H9 (cell line): ENCODE results near the gene TECTA. TPM values are rescaled to one million over a fixed set of nuclear protein-coding genes. Genes with fewer than 3 reads are reported as not detected.

Experiments
- DNase-seq: peaks from one replicate; pipeline ENCODE4 v3.0.0-alpha.2; 2017
- H2AFZ ChIP-seq: one replicate; pipeline ENCODE4 v1.6.1; 2013; ENCODE audit warnings: mild to moderate bottlenecking, low read length, control low read depth, moderate library complexity
- H2AK5ac ChIP-seq: 2 replicates; pipeline ENCODE4 v1.6.1; 2013; ENCODE audit warnings: low read length, control low read depth, mixed read lengths; ENCODE audit not compliant: insufficient read length
- H2BK120ac ChIP-seq: one replicate; pipeline ENCODE4 v1.6.1; 2013; ENCODE audit warnings: low read depth, mild to moderate bottlenecking, low read length, control low read depth, inconsistent platforms; ENCODE audit not compliant: poor library complexity, severe bottlenecking
- H2BK12ac ChIP-seq: 2 replicates; pipeline ENCODE4 v1.6.1; 2013; ENCODE audit warnings: low read length, control low read depth, mixed read lengths, low read depth; ENCODE audit not compliant: insufficient read length
- H2BK15ac ChIP-seq: 2 replicates; pipeline ENCODE4 v1.6.1; 2013; ENCODE audit warnings: low read depth, low read length, control low read depth
- H2BK20ac ChIP-seq: one replicate; pipeline ENCODE4 v1.6.1; 2013; ENCODE audit warnings: low read depth, mild to moderate bottlenecking, low read length, control low read depth, inconsistent platforms; ENCODE audit not compliant: poor library complexity, severe bottlenecking
- H2BK5ac ChIP-seq: 2 replicates; pipeline ENCODE4 v1.6.1; 2013; ENCODE audit warnings: low read length, control low read depth, mixed read lengths; ENCODE audit not compliant: insufficient read length
- H3K14ac ChIP-seq: 2 replicates; pipeline ENCODE4 v1.6.1; 2013; ENCODE audit warnings: low read length, control low read depth; ENCODE audit not compliant: insufficient read depth
- H3K18ac ChIP-seq: 2 replicates; pipeline ENCODE4 v1.6.1; 2013; ENCODE audit warnings: low read depth, mild to moderate bottlenecking, mixed read lengths, low read length, control low read depth; ENCODE audit not compliant: insufficient read length
- H3K23ac ChIP-seq: 2 replicates; pipeline ENCODE4 v1.6.1; 2013; ENCODE audit warnings: low read length, control low read depth, mixed read lengths, low read depth; ENCODE audit not compliant: insufficient read length
- H3K23me2 ChIP-seq: 2 replicates; pipeline ENCODE4 v1.6.1; 2013; ENCODE audit warnings: low read depth, mild to moderate bottlenecking, mixed read lengths, low read length, control low read depth; ENCODE audit not compliant: insufficient read length, poor library complexity, severe bottlenecking
- H3K27ac ChIP-seq: 2 replicates; pipeline ENCODE4 v1.5.1; 2013; ENCODE audit warnings: low read length, control low read depth, mixed read lengths, low read depth; ENCODE audit not compliant: insufficient read length
- H3K27me3 ChIP-seq: 2 replicates; pipeline ENCODE4 v1.6.1; 2013; ENCODE audit warnings: low read length, control low read depth, inconsistent platforms; ENCODE audit not compliant: insufficient read depth
- H3K4ac ChIP-seq: 2 replicates; pipeline ENCODE4 v1.6.1; 2013; ENCODE audit warnings: low read depth, mild to moderate bottlenecking, control low read depth, inconsistent platforms, low read length, moderate library complexity
- H3K4me1 ChIP-seq: 2 replicates; pipeline ENCODE4 v1.6.1; 2013; ENCODE audit warnings: low read length, control low read depth, inconsistent platforms; ENCODE audit not compliant: insufficient read depth
- H3K4me2 ChIP-seq: 2 replicates; pipeline ENCODE4 v1.6.1; 2013; ENCODE audit warnings: low read length, control low read depth, mixed read lengths; ENCODE audit not compliant: insufficient read length, insufficient read depth
- H3K56ac ChIP-seq: 2 replicates; pipeline ENCODE4 v1.6.1; 2013; ENCODE audit warnings: low read depth, mild to moderate bottlenecking, mixed read lengths, low read length, control low read depth; ENCODE audit not compliant: insufficient read length
- H3K79me1 ChIP-seq: 2 replicates; pipeline ENCODE4 v1.6.1; 2013; ENCODE audit warnings: low read depth, mild to moderate bottlenecking, moderate library complexity, low read length, control low read depth, inconsistent platforms; ENCODE audit not compliant: insufficient read depth, poor library complexity, severe bottlenecking
- H3K79me2 ChIP-seq: 2 replicates; pipeline ENCODE4 v1.6.1; 2013; ENCODE audit warnings: low read length, control low read depth, inconsistent platforms; ENCODE audit not compliant: insufficient read depth
- H3K9ac ChIP-seq: 2 replicates; pipeline ENCODE4 v1.6.1; 2013; ENCODE audit warnings: low read length, control low read depth, mixed read lengths; ENCODE audit not compliant: insufficient read length; ENCODE audit errors: extremely low read depth
- H3K9me3 ChIP-seq: one replicate; pipeline ENCODE4 v1.6.1; 2013; ENCODE audit warnings: low read depth, low read length, inconsistent platforms; ENCODE audit not compliant: control insufficient read depth
- H3T11ph ChIP-seq: one replicate; pipeline ENCODE4 v1.6.1; 2013; ENCODE audit warnings: mild to moderate bottlenecking, low read length, control low read depth, inconsistent platforms
- H4K20me1 ChIP-seq: one replicate; pipeline ENCODE4 v1.6.1; 2013; ENCODE audit not compliant: control insufficient read depth, insufficient read length, insufficient read depth
- H4K5ac ChIP-seq: 2 replicates; pipeline ENCODE4 v1.6.1; 2013; ENCODE audit warnings: low read depth, mild to moderate bottlenecking, mixed read lengths, low read length, control low read depth; ENCODE audit not compliant: insufficient read length
- H4K8ac ChIP-seq: replicated peaks from 2 replicates; pipeline ENCODE4 v1.6.1; 2013; ENCODE audit warnings: low read length, control low read depth, mixed read lengths, low read depth; ENCODE audit not compliant: insufficient read length
- H4K91ac ChIP-seq: 2 replicates; pipeline ENCODE4 v1.6.1; 2013; ENCODE audit warnings: low read depth, mild to moderate bottlenecking, moderate library complexity, mixed read lengths, low read length, control low read depth; ENCODE audit not compliant: insufficient read length
- H3K27ac Mint-ChIP-seq, 3 experiments: 2 replicates in 2 of 3; 3 replicates in 1 of 3; pipeline ENCODE4 v1.8.0; 2020 to 2021; ENCODE audit warnings: mixed read lengths in 3 of 3, mild to moderate bottlenecking in 1 of 3, moderate library complexity in 1 of 3
- H3K27me3 Mint-ChIP-seq: 2 replicates; pipeline ENCODE4 v1.8.0; 2021; ENCODE audit warnings: low read depth, mild to moderate bottlenecking, moderate library complexity, mixed read lengths
- H3K36me3 Mint-ChIP-seq, 3 experiments: 2 replicates in 2 of 3; 3 replicates in 1 of 3; pipeline ENCODE4 v1.8.0; 2020 to 2021; ENCODE audit warnings: low read depth in 3 of 3, mixed read lengths in 3 of 3; ENCODE audit not compliant: insufficient read depth in 1 of 3
- H3K4me1 Mint-ChIP-seq, 2 experiments: 2 replicates each; pipeline ENCODE4 v1.8.0; 2020; ENCODE audit warnings: mixed read lengths in 2 of 2
- H3K4me3 Mint-ChIP-seq, 2 experiments: 2 replicates in 1 of 2; 3 replicates in 1 of 2; pipeline ENCODE4 v1.8.0; 2020 to 2021; ENCODE audit warnings: mild to moderate bottlenecking in 2 of 2, mixed read lengths in 2 of 2, moderate library complexity in 1 of 2
- H3K9me3 Mint-ChIP-seq, 2 experiments: 2 replicates in 1 of 2; 3 replicates in 1 of 2; pipeline ENCODE4 v1.8.0; 2020; ENCODE audit warnings: mild to moderate bottlenecking in 2 of 2, mixed read lengths in 2 of 2, moderate library complexity in 1 of 2
- total RNA-seq: library from RNA; stranded (reverse); gene quantifications from 2 replicates; pipeline ENCODE4 v1.2.1, GENCODE V29; 2021
- TF ChIP-seq, protein P1 (sequence below): fragments of 200-600 bp; sonication (generic); conservative IDR thresholded peaks from 3 replicates; pipeline ENCODE4 v1.8.0; 2021; ENCODE audit warnings: antibody characterized with exemption, mild to moderate bottlenecking

Gene TECTA
- total RNA-seq, 1 experiment from 2014 or later, result 0.66 TPM

DNA sequence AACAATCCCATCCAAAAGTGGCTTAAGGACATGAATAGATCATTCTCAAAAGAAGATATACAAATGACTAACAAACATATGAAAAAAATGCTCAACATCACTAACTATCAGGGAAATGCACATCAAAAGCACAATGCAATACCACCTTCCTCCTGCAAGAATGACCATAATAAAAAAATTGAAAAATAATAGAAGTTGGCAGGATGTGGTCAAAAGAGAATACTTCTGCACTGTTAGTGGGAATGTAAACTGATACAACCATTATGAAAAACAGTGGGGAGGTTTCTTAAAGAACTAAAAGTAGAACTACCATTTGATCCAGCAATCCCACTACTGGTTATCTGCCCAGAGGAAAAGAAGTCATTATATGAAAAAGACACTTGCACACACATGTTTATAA, 113.8 kb downstream of the TECTA start:
- Mint-ChIP-seq H3K27ac (no peak overlapping the region), H3K36me3 (no peaks in the 10 kb centered on the region; a peak in 1 of 7 replicates), H3K9me3 (no peaks in the 10 kb centered on the region), H3K4me3 (no peak overlapping the region), H3K27me3 (peaks cover 1% of the 10 kb centered on the region; the same call in 1 of the 2 replicates), H3K4me1 (peaks cover 2 to 9% of the 10 kb centered on the region in 2 experiments; a peak in 2 of 4 replicates)
- Histone ChIP-seq H4K91ac (no peak overlapping the region), H3K27me3 (no peaks in the 10 kb centered on the region), H2BK20ac (no peak overlapping the region), H3K4me2 (no peak overlapping the region), H4K5ac (no peak overlapping the region), H2BK120ac (no peak overlapping the region), H3K9ac (no peak overlapping the region), H3K23me2 (no peaks in the 10 kb centered on the region), H3K18ac (no peak overlapping the region), H3T11ph (no peak overlapping the region), H3K4me1 (no peaks in the 10 kb centered on the region), H3K4ac (no peak overlapping the region), H4K20me1 (no peaks in the 10 kb centered on the region), H3K79me1 (no peaks in the 10 kb centered on the region), H2AK5ac (no peak overlapping the region), H4K8ac (no peak overlapping the region), H3K23ac (no peak overlapping the region), H2AFZ (no peak overlapping the region), H3K14ac (no peak overlapping the region), H3K56ac (no peak overlapping the region), H3K79me2 (no peaks in the 10 kb centered on the region), H3K27ac (no peak overlapping the region), H2BK15ac (no peak overlapping the region), H3K9me3 (no peaks in the 10 kb centered on the region), H2BK12ac (no peak overlapping the region), H2BK5ac (no peak overlapping the region)
- TF ChIP-seq, protein P1, sequence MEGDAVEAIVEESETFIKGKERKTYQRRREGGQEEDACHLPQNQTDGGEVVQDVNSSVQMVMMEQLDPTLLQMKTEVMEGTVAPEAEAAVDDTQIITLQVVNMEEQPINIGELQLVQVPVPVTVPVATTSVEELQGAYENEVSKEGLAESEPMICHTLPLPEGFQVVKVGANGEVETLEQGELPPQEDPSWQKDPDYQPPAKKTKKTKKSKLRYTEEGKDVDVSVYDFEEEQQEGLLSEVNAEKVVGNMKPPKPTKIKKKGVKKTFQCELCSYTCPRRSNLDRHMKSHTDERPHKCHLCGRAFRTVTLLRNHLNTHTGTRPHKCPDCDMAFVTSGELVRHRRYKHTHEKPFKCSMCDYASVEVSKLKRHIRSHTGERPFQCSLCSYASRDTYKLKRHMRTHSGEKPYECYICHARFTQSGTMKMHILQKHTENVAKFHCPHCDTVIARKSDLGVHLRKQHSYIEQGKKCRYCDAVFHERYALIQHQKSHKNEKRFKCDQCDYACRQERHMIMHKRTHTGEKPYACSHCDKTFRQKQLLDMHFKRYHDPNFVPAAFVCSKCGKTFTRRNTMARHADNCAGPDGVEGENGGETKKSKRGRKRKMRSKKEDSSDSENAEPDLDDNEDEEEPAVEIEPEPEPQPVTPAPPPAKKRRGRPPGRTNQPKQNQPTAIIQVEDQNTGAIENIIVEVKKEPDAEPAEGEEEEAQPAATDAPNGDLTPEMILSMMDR, result no peak
- no peak for DNase-seq
